NCI-H526 treated with DMSO at 0.1 percent for 48 hours (cell line): ENCODE data around the gene MERTK.
"Not testable (repeated sequence)": the region's sequence is repeated elsewhere in the genome, so short reads cannot be mapped to it uniquely, and the experiment has no call there.

Experiments
- DNase-seq: peaks from one replicate; lab custom pipeline; 2025; lab: John Stamatoyannopoulos, UW

The MERTK gene

GRCh38 chr2:111910609-111911277 lies 12.3 kb downstream of the MERTK start:
- no peak for DNase-seq

- DNase-seq = not testable (repeated sequence)
These were observed 13.0 kb downstream of the MERTK start for GRCh38 chr2:111911295-111911977.

- DNase-seq = no peak
These were observed 14.1 kb downstream of the MERTK start for GRCh38 chr2:111912547-111912946.

GRCh38 chr2:111917106-111917505 lies 18.7 kb downstream of the MERTK start:
- DNase-seq = no peak

- peak; percentile 9 for DNase-seq
These were observed 20.0 kb downstream of the MERTK start for GRCh38 chr2:111918383-111918806.

GRCh38 chr2:111919365-111919764 lies 21.0 kb downstream of the MERTK start:
- DNase-seq = no peak

- DNase-seq = no peak
These were observed 21.6 kb downstream of the MERTK start for GRCh38 chr2:111919794-111920608.

GRCh38 chr2:111923276-111923804 lies 24.9 kb downstream of the MERTK start:
- no peak for DNase-seq

- no peak for DNase-seq
These were observed 26.3 kb downstream of the MERTK start for GRCh38 chr2:111924617-111925107.

- no peak for DNase-seq
These were observed 29.3 kb downstream of the MERTK start for GRCh38 chr2:111927723-111928122.

GRCh38 chr2:111930409-111930808 lies 32.0 kb downstream of the MERTK start:
- DNase-seq = no peak

- DNase-seq = no peak
These were observed 32.5 kb downstream of the MERTK start for GRCh38 chr2:111930875-111931274.

GRCh38 chr2:111932841-111933291 lies 34.5 kb downstream of the MERTK start:
- DNase-seq = no peak

GRCh38 chr2:111933900-111934299 lies 35.5 kb downstream of the MERTK start:
- not testable (repeated sequence) for DNase-seq

- no peak for DNase-seq
These were observed 38.5 kb downstream of the MERTK start for GRCh38 chr2:111936881-111937280.

- no peak for DNase-seq
These were observed 40.0 kb downstream of the MERTK start for GRCh38 chr2:111938392-111938791.

- DNase-seq = no peak
These were observed 42.2 kb downstream of the MERTK start for GRCh38 chr2:111940333-111941196.

GRCh38 chr2:111941531-111941930 lies 43.1 kb downstream of the MERTK start:
- DNase-seq = no peak

GRCh38 chr2:111944531-111945210 lies 46.3 kb downstream of the MERTK start:
- peak; percentile 18 for DNase-seq

- DNase-seq = no peak
These were observed 47.3 kb downstream of the MERTK start for GRCh38 chr2:111945444-111946293.
